Measurements from ENCODE around the gene SCMH1. TPM values are rescaled to one million over a fixed set of nuclear protein-coding genes. Genes with fewer than 3 reads are reported as not detected.

The SCMH1 gene
- total RNA-seq, 1 experiment from 2014 or later, result 28.0 TPM

- TF ChIP-seq ZBTB33 (IDR thresholded peaks at IDR 0.05; ENCODE audit: extremely low read depth, insufficient replicate concordance, low read length) (no peak), EZH2 (IDR thresholded peaks at IDR 0.05) (no peak), SP1 (IDR thresholded peaks at IDR 0.05; ENCODE audit: low read depth) (no peak), TCF7L2 (IDR thresholded peaks at IDR 0.05; ENCODE audit: borderline replicate concordance, extremely low read depth, insufficient read depth, insufficient read length) (no peak), POLR2A (IDR thresholded peaks at IDR 0.05; ENCODE audit: borderline replicate concordance, extremely low read depth, insufficient read depth, insufficient read length) (no peak), FOSL1 (IDR thresholded peaks at IDR 0.05; ENCODE audit: low read depth) (no peak), CEBPB (IDR thresholded peaks at IDR 0.05; ENCODE audit: low read depth) (no peak)
- TF ChIP-seq, protein P1, sequence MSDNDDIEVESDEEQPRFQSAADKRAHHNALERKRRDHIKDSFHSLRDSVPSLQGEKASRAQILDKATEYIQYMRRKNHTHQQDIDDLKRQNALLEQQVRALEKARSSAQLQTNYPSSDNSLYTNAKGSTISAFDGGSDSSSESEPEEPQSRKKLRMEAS (IDR thresholded peaks at IDR 0.05), result no peak
Measured at GRCh38 chr1:41174170-41174569, 67.9 kb downstream of the SCMH1 start (continued).

GRCh38 chr1:41173651-41174050, 68.5 kb downstream of the SCMH1 start:
- TF ChIP-seq POLR2AphosphoS5 (IDR thresholded peaks at IDR 0.05; ENCODE audit: low read depth, low read length) (no peak), YY1 (IDR thresholded peaks at IDR 0.05; ENCODE audit: extremely low read depth, insufficient replicate concordance, low read depth, low read length) (no peak), ZFX (IDR thresholded peaks at IDR 0.05) (no peak), SIN3A (IDR thresholded peaks at IDR 0.05; ENCODE audit: low read depth) (no peak), RAD21 (IDR thresholded peaks at IDR 0.05; ENCODE audit: low read depth) (no peak), CTCF (IDR thresholded peaks at IDR 0.05 in 2 of 3, conservative IDR thresholded peaks at IDR 0.05 in 1 of 3; ENCODE audit: borderline replicate concordance in 1 of 3, insufficient read depth in 1 of 3, low read depth in 2 of 3, low read length in 2 of 3) (no peak), EZH2phosphoT487 (IDR thresholded peaks at IDR 0.05; ENCODE audit: borderline replicate concordance) (no peak), ZNF274 (IDR thresholded peaks at IDR 0.05; ENCODE audit: low read depth, low read length) (no peak)
- H3K4me2 ChIP-seq (ENCODE audit: low read length), result no peak overlapping the region
- ATAC-seq (no peak), DNase-seq (ENCODE audit: low read depth, low spot score) (no peak)
- no peaks in the 10 kb centered on the region for H3K36me3 ChIP-seq (ENCODE audit: control insufficient read depth in 1 of 2, insufficient read depth in 2 of 2, low read length in 2 of 2)
- H4K20me1 ChIP-seq (ENCODE audit: insufficient read depth), result no peaks in the 10 kb centered on the region
- no TSS peak for BruUV-seq (replicated peaks)
- H3K9ac ChIP-seq (ENCODE audit: low read length), result no peak overlapping the region
- no peak overlapping the region for H3K4me3 ChIP-seq (replicated peaks in 1 of 2; ENCODE audit: low read depth in 1 of 2, low read length in 2 of 2)
- no peaks in the 10 kb centered on the region for H3K9me2 ChIP-seq (ENCODE audit: insufficient read depth)
- no peak overlapping the region for H2AFZ ChIP-seq (ENCODE audit: low read depth, low read length, poor library complexity, severe bottlenecking)
- no peaks in the 10 kb centered on the region for H3K27me3 ChIP-seq (ENCODE audit: insufficient read depth, low read length)
- H3K9me3 ChIP-seq (ENCODE audit: control insufficient read depth in 1 of 2, insufficient read depth in 1 of 2, low read depth in 1 of 2, low read length in 2 of 2), result no peaks in the 10 kb centered on the region
- CTCF ChIA-PET, result no interaction called here
- no peaks in the 10 kb centered on the region for H3K79me2 ChIP-seq (ENCODE audit: insufficient read depth, low read length)
- RAD21 ChIA-PET (ENCODE audit: low non-redundant PET in 1 of 2, low total read pairs in 2 of 2, uncharacterized antibody in 2 of 2, unreplicated experiment in 2 of 2), result no interaction called here
- POLR2A ChIA-PET, result no interaction called here
- no peaks in the 10 kb centered on the region for H3K4me1 ChIP-seq (ENCODE audit: control insufficient read depth in 1 of 2, insufficient read depth in 2 of 2, low read length in 2 of 2)
- H3K27ac ChIP-seq (ENCODE audit: low read depth, low read length), result no peak overlapping the region
- intact Hi-C loops (cut with micrococcal nuclease), result no loop called here
